GM18951 (cell line): ENCODE data around the gene AP2A1.

Experiments
- POLR2A ChIP-seq: IDR thresholded peaks from 4 replicates; pipeline ENCODE4 v1.6.1; 2011; ENCODE audit warnings: mild to moderate bottlenecking; ENCODE audit not compliant: insufficient read length, insufficient read depth; ENCODE audit errors: extremely low read depth
- in situ Hi-C: fragments of 300-500 bp; cut with MboI; formaldehyde crosslinking; loops from one replicate; pipeline ENCODE4 v1.12.0; 2022; ENCODE audit warnings: low sequenced_read_pairs, mixed read lengths, inconsistent platforms; ENCODE audit not compliant: unreplicated experiment

Gene AP2A1

DNA sequence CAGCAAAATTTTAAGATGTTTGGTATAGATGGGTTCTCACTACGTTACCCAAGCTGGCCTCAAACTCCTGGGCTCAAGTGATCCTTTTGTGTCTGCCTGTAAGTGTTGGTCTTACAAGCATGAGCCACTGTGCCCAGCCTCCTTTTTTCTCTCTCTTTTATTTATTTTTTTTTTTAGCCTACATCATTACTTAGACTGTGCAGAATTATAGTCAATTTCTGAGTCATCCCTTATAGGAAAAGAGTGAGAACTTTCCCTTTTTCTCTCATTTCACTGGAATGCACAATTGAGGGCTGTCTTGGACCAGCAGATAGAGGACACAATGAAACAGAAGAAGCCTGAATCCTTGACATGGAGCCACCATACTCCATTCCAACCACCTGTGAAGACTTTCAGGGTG lies 17.0 kb upstream of the AP2A1 start:
- no peak for TF ChIP-seq POLR2A
- in situ Hi-C loops, result no loop called here

DNA sequence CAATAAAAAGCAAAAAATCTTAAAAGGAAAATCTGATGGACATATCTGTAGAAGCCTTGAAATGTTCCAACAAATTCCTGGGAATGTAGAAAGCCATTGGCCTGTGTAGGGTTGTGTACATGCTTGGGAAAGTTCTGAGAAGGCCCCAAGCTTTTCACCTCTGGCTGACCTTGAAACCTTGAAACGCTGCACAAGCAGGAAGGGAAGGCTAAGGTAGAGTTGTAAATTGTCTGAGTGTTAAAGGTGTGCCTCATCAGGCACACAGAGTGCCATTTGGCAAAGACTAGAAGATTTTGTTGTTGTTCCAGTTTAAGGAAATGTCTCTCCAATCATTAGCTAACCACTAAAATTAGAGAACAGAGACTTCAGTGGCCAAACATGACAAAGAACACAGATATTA lies 14.1 kb upstream of the AP2A1 start:
- TF ChIP-seq POLR2A, result no peak
- in situ Hi-C loops, result no loop called here

DNA sequence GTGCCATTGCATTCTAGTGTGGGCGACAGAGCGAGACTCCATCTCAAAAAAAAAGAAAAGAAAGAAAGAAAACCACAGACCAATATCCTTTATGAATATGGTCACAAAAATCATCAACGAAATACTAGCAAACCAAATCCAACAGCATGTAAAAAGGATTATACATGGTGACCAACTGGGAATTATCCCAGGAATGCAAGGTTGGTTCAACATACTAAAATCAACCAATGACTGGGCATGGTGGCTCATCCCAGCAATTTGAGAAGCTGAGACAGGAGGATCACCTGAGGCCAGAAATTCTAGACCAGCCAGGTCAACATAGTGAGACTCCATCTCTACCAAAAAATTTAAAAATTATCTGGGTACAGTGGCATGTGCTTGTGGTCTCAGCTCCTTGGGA lies 10.8 kb upstream of the AP2A1 start:
- no peak for TF ChIP-seq POLR2A
- in situ Hi-C loops, result no loop called here

DNA sequence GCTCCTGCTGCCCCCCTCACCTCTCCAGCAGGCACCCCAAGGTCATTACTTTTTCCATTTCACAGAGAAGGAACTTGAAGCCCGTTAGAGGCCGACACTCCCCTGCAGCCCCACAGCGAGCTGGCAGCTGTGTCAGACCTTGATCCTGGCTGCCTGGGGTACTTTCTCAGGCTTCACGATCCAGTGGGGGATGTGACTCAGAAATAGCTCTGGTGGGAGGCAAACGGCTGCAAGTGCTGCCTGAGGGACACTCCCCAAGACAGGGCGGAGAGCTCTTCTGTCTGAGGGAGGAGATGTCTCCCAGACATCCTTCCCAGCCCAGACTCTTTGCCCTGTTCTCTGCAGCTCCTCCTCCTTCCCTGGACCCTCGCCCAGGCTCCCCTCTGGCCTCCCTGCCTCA lies 8.5 kb upstream of the AP2A1 start:
- in situ Hi-C loops, result no loop called here
- TF ChIP-seq POLR2A, result no peak

DNA sequence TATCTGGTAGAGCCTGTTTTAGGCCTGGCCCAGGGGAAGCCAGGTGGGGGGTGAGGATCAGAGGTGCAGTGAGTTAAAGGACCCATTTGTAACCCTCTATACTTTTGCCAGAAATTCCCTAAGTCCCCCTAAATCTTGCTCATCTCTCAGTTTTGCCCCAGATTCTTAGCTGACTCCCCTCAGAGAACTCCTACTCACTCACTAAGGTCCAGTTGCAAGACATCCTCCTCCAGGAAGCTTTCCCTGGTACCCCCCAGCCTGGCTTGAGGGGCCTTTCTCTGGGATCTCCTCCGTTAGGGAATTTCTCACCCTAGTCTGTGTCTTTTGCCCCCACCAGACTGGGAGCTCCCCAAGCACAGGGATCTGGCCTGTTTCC lies 5.6 kb upstream of the AP2A1 start:
- in situ Hi-C loops, result no loop called here
- no peak for TF ChIP-seq POLR2A

DNA sequence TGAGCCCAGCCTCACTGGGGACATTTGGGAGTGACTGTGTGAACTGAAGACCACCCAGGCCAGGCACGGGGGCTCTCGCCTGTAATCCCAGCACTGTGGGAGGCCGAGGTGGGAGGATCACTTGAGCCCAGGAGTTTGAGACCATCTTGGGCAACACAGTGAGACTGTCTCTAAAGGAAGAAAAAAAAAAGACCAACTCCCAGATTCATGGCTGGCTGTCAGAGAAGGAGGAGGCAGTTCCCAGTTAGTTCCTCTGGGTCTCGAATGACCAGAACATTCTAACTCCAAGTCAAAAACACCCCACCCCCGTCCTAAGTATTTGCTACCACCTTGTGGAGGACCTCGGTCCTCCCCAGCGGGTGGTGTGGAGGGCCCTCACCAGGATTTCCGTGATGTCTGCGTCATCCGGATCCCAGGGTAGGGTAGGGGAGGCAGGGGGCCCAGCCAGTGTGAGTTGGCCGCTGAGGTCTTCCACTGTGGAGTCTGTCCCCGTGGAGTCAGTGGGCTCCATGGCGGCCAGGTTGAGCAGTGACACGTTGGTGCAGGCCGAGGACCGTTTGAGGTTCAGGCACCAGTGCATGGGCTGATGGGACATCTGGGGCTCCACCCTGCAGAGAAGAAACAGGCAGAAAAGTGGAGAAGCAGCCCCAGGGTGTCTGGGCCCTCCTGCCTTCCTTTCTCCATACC lies 5.0 kb upstream of the AP2A1 start:
- in situ Hi-C loops, result no loop called here
- TF ChIP-seq POLR2A, result no peak

DNA sequence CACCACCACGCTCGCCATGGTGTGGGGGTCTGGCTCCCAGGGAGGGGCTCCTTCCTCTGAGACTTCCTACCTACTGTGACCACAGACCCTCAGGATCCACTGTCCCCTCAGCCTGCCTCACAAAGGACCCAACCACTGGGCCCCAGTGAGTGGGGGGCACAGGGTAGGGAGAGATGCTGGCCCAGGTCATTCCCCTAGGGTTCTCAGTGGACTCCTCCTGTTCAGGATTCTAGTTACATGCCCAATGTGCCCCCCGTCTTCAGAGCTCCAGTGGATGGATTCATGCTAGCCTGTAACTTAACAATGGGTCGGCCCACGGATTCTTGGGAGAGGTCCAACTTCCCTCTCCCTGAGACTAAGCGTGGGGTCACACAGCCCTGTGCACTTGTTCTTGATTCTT lies 3.6 kb upstream of the AP2A1 start, which contains the start of gene TSKS:
Gene TSKS (minus strand): TSS at position 77 of the 400 bp plus-strand sequence. CDS start 59 bp downstream, at position 18.
- in situ Hi-C loops, result no loop called here
- no peak for TF ChIP-seq POLR2A

DNA sequence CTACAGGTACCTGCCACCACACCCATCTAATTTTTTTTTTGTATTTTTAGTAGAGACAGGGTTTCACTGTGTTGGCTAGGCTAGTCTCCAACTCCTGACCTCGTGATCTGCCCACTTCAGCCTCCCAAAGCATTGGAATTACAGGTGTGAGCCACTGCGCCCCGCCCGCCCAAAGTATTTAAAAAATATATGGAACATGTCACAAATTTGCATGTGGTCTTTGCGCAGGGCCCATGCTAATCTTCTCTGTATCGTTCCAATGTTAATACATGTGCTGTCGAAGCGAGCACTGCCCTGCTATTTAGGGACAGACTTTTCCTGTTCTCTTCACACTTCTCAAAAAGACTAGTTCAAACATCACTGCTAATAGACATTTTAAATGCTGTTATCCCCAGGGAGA lies 2.5 kb upstream of the AP2A1 start:
- in situ Hi-C loops, result no loop called here
- TF ChIP-seq POLR2A, result no peak

DNA sequence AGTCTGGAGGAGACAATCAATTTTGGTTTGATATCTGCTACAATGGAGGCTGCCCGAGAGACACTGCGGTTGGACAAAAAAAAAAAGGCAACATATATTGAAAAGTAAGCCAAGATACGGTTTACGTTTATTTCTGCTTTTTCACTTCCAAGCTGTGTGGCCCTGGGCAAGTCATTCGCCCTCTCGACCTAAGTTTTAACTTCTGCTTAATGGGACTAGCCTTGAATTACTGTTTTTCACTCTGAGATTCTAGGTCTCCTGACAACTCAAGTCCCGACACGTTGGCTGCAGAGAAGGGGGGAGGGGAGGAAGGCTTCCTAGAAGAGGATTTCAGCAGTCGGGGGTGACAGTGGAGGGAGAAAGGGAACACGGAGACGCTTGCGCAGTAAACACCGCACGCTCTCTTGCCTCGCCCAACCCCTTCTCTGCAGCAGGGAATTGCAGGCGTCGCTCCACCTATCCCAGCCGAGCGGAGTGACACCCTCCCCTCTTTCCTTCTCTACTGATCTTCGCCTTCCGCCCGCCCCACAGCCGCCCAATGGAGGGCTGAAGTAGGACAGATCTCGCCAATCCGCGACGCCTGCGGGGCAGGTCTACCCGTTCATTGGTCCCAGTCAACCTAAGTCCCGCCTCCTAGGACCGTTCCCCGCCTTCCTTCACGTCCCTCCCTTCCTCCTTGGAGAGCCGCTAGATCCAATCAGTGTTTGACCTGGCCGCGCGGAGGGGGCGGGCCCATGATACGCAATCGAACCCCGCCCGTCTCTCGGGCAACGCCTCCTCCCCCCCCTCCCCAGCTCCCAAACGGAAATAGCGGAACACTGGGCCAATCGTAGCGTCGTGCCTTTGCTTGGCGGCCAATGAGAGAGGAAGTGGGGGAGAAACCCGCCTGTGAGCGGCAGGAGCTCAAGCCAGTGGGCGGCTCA lies 533 bp upstream of the AP2A1 start:
- TF ChIP-seq POLR2A, result peak; percentile 81
- in situ Hi-C loops, result no loop called here

DNA sequence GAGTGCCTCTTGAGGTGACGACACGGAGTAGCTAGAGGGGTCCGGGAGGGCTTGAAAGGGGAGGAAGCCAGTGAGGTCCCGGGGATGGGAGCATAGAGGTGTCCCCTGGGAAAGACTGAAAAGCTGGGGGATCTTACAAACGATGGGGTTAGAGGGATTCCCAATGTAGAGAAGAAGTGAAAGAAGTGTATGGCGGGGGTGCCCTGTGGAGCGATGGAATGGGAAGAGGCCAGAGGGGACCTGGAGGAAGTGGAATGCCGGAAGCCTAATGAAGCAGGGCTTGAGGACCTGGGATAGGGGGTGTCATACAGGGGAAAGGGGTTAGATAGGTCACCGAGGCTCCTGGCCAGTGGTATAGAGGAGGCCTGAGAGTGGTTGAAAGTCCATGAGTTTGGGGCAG lies 580 bp downstream of the AP2A1 start:
- no peak for TF ChIP-seq POLR2A
- in situ Hi-C loops, result no loop called here

DNA sequence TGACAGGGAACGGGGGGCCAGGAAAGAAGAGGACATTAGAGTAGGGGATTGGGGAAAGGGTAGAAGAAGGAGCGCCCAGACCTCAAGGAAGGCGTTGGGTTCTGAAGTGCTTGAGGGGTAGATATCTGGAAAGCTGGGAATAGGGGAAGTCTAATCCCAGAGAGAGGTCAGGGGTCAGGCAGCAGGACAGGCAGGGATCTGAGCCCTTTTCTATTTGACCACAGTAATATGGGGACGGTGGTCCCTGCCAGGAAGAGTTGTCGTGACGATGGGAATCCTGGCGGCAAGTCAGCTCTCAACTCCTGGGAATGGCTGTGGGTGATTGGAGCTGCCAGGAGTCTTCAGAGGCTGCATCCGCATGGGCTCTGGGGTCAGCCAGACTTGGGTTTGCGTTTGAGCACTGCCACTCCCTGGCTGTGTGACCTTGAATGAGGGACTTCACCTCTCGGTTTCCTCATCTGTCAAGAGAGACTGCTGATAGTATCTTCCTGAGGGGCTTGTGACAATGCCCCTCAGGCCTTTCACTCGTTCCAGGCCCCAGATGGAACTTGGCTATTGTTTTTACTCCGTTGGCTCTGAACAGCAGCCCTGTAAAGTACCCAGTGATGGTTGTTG lies 1.3 kb downstream of the AP2A1 start:
- in situ Hi-C loops, result no loop called here
- TF ChIP-seq POLR2A, result no peak

DNA sequence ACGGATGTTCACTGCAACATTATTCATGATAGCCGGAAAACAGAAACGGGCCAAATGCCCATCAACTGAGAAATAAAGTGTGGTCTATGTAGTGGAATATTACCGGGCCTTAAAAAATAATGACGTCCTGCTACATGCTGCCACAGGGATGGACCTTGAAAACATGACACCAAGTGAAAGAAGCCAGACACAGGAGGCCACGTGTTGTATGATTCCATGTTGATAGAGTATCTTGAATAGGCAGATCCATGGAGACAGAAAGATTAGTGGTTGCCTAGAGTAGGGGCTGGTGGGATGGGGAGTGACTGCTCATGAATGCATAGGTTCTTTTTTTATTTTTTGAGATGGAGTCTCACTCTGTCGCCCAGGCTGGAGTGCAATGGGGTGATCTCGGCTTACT lies 3.7 kb downstream of the AP2A1 start:
- in situ Hi-C loops, result no loop called here
- no peak for TF ChIP-seq POLR2A

DNA sequence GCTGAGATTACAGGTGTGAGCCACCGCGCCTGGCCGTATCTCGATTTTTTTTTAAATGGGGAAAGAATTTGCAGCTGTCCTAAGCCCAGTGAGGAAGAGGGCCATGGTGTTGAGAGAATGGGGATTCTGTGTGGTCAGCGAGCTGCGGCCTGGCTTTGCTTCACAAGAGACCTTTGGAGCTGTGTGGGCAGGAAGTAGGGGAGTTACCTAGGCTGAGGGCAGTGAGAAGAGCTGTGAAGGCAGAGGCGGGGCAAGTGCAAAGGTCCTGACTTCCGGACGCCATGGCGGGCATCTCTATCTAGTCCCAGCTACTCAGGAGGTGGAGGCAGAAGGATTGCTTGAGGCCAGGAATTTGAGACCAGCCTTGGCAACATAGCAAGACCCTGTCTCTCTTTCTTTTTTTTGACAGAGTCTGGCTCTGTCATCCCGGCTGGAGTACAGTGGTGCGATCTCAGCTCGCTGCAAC lies 4.9 kb downstream of the AP2A1 start:
- in situ Hi-C loops, result no loop called here
- TF ChIP-seq POLR2A, result no peak

DNA sequence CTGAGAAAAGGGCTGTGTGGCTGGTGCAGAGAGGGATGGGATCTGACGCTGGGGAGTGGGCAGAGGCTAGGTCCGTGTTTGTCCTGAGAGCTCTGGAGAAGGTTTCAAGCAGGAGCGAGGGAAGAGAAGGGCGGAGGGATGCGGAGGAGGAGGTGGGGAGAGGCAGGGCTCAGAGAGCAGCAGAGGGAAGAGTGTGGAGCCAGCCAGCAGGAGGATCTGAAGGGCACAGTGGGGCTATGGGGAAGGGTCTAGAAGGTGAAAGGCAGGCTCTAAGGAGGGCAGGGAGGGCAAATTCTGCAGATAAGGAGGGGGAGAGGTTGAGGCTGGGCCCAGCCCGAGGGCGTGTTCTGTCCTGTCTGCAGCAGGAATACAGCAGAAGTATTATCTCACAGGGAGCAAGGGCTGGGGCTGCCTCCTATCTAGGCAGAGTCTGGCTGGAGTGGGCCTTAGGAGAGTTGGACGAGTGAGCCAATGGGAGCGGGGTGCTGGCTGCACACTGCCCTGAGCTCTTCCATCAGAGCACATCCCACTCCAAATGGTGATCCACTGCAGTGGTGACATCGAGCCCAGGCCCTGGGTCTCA lies 6.1 kb downstream of the AP2A1 start:
- in situ Hi-C loops, result no loop called here

More for the DNA sequence above, 6.1 kb downstream of the AP2A1 start:
- TF ChIP-seq POLR2A, result no peak
